DOHH2 (cell line): ENCODE results near the gene EFTUD2.

Experiments used
- H3F3A ChIP-seq: fragments of 200-600 bp; sonication (generic), shearing (Covaris generic); 2 replicates; pipeline ENCODE4 v1.6.0; 2016; ENCODE audit warnings: antibody characterized with exemption, mild to moderate bottlenecking; ENCODE audit not compliant: control insufficient read depth, insufficient read depth
- H3K27ac ChIP-seq: fragments of 200-600 bp; sonication (generic); 2 replicates; pipeline ENCODE4 v1.5.1; 2014; ENCODE audit warnings: low read depth, mild to moderate bottlenecking, low read length, moderate library complexity
- H3K27me3 ChIP-seq: fragments of 200-600 bp; sonication (generic); 2 replicates; pipeline ENCODE4 v1.6.1; 2014; ENCODE audit warnings: mild to moderate bottlenecking, low read length, mixed read lengths; ENCODE audit not compliant: control insufficient read depth
- H3K36me3 ChIP-seq: fragments of 200-600 bp; sonication (generic); 2 replicates; pipeline ENCODE4 v1.6.1; 2014; ENCODE audit warnings: mild to moderate bottlenecking, low read length, moderate library complexity, mixed read lengths; ENCODE audit not compliant: control insufficient read depth
- H3K4me1 ChIP-seq: fragments of 200-600 bp; sonication (generic); 2 replicates; pipeline ENCODE4 v1.6.1; 2014; ENCODE audit warnings: mild to moderate bottlenecking, low read length, mixed read lengths; ENCODE audit not compliant: control insufficient read depth
- H3K4me2 ChIP-seq: fragments of 200-600 bp; sonication (generic); 2 replicates; pipeline ENCODE4 v1.6.0; 2014; ENCODE audit warnings: mild to moderate bottlenecking, low read length, moderate library complexity
- H3K4me3 ChIP-seq: fragments of 200-600 bp; sonication (generic); 2 replicates; pipeline ENCODE4 v1.5.1; 2014; ENCODE audit warnings: mild to moderate bottlenecking, low read length, mixed read lengths
- H3K79me2 ChIP-seq: fragments of 200-600 bp; sonication (generic); 2 replicates; pipeline ENCODE4 v1.6.1; 2014; ENCODE audit warnings: mild to moderate bottlenecking, low read length, mixed read lengths; ENCODE audit not compliant: control insufficient read depth
- H3K9me2 ChIP-seq: fragments of 200-600 bp; sonication (generic); replicated peaks from 2 replicates; pipeline ENCODE4 v1.6.1; 2014; ENCODE audit warnings: mild to moderate bottlenecking, low read length, mixed read lengths; ENCODE audit not compliant: control insufficient read depth
- H3K9me3 ChIP-seq: fragments of 200-600 bp; sonication (generic); 2 replicates; pipeline ENCODE4 v1.6.1; 2014; ENCODE audit warnings: antibody characterized with exemption, low read length, mixed read lengths; ENCODE audit not compliant: control insufficient read depth, insufficient read depth
- H4K20me1 ChIP-seq: fragments of 200-600 bp; sonication (generic); 2 replicates; pipeline ENCODE4 v1.6.0; 2014; ENCODE audit warnings: low read depth, mild to moderate bottlenecking, antibody characterized with exemption, low read length, moderate library complexity; ENCODE audit not compliant: control insufficient read depth, insufficient read depth
- EZH2phosphoT487 ChIP-seq: fragments of 200-600 bp; sonication (generic); IDR thresholded peaks from 2 replicates; pipeline ENCODE4 v1.6.1; 2017; ENCODE audit warnings: borderline replicate concordance, mild to moderate bottlenecking, antibody characterized with exemption, low read length, moderate library complexity, mixed read lengths
- TF ChIP-seq, protein P1 (sequence below): fragments of 200-600 bp; sonication (generic); IDR thresholded peaks from one replicate; pipeline ENCODE4 v1.5.1; 2014; ENCODE audit warnings: antibody characterized with exemption, mild to moderate bottlenecking, low read depth, low read length; ENCODE audit not compliant: poor library complexity, severe bottlenecking

EFTUD2 gene

DNA sequence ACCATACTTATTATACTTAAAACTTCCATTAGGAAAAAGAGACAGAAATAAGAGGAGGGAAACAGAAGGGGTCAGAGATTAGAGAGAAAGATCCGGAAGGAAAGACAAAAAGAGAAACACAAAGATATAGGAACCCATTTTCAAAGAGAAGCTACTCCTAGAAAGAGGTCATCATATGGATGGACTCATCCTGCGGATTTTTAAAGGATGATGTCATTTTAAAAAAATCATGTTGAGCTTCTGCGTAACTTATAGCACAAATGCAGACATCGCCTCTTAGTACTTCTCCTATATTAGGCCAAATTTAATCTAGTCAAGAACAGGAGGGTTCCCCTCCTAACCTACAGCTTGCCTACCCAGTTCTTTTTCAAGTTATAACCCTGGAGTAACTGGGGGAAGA, 18.1 kb downstream of the EFTUD2 start:
- Histone ChIP-seq H3K9me2 (no peaks in the 10 kb centered on the region), H3K9me3 (no peaks in the 10 kb centered on the region), H3K79me2 (no peaks in the 10 kb centered on the region; the same call in 1 of the 2 replicates), H3K4me2 (no peak overlapping the region), H3K4me3 (no peak overlapping the region), H4K20me1 (no peaks in the 10 kb centered on the region), H3F3A (peaks cover 6% of the 10 kb centered on the region), H3K27me3 (no peaks in the 10 kb centered on the region), H3K4me1 (no peaks in the 10 kb centered on the region), H3K36me3 (peaks cover 93% of the 10 kb centered on the region), H3K27ac (no peak overlapping the region)
- TF ChIP-seq EZH2phosphoT487 = no peak
- TF ChIP-seq, protein P1, sequence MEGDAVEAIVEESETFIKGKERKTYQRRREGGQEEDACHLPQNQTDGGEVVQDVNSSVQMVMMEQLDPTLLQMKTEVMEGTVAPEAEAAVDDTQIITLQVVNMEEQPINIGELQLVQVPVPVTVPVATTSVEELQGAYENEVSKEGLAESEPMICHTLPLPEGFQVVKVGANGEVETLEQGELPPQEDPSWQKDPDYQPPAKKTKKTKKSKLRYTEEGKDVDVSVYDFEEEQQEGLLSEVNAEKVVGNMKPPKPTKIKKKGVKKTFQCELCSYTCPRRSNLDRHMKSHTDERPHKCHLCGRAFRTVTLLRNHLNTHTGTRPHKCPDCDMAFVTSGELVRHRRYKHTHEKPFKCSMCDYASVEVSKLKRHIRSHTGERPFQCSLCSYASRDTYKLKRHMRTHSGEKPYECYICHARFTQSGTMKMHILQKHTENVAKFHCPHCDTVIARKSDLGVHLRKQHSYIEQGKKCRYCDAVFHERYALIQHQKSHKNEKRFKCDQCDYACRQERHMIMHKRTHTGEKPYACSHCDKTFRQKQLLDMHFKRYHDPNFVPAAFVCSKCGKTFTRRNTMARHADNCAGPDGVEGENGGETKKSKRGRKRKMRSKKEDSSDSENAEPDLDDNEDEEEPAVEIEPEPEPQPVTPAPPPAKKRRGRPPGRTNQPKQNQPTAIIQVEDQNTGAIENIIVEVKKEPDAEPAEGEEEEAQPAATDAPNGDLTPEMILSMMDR = no peak

DNA sequence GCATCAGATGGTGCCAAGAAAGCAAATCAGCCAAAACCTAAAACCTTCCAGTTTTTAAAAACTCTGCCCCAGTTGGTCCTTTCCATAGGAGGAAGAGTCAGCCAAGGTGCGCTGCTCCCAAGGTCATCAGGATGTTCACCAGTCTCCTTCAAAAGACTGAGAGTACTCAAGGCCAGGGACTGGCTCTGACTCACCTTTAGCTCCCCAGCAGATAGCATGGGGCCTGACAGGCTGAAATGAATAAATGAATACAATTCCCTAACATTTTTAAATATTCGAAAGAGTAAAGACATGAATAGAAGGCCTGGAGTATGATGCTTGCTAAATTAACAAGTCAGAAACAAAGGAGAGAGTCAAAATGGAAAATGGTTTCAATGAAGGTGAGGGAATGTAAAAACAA, 19.2 kb downstream of the EFTUD2 start:
- Histone ChIP-seq H3K9me3 (no peaks in the 10 kb centered on the region), H3K4me1 (no peaks in the 10 kb centered on the region), H3K4me3 (no peak overlapping the region), H3K4me2 (no peak overlapping the region), H3K79me2 (no peaks in the 10 kb centered on the region), H3K9me2 (no peaks in the 10 kb centered on the region), H3F3A (peaks cover 6% of the 10 kb centered on the region), H3K27me3 (no peaks in the 10 kb centered on the region), H3K27ac (no peak overlapping the region), H4K20me1 (no peaks in the 10 kb centered on the region), H3K36me3 (peaks cover 90% of the 10 kb centered on the region)
- no peak for TF ChIP-seq EZH2phosphoT487
- TF ChIP-seq, protein P1 = no peak

DNA sequence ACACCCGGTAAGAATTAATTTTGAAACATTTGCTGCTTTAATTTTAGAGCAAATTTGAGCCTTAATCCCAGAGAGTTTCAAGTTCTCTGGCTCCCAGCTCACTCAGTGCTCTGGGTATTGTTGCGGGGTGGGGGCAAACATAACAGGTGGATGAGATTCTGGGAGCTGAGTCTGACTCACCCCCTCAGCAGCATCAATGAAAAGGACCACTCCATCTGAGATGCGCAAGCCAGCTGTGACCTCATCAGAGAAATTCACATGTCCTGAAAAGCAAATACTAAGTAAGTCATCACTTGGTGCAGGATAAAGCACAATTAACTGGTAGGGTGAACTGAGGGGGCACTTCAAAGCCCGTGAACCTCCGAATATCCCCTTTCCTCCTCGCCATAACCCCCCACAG, 19.9 kb downstream of the EFTUD2 start:
- Histone ChIP-seq H3K36me3 (peaks cover 89% of the 10 kb centered on the region), H3K4me3 (no peak overlapping the region), H3K27me3 (no peaks in the 10 kb centered on the region), H3K4me2 (no peak overlapping the region), H3K9me3 (no peaks in the 10 kb centered on the region), H3K79me2 (no peaks in the 10 kb centered on the region), H4K20me1 (no peaks in the 10 kb centered on the region), H3K9me2 (no peaks in the 10 kb centered on the region), H3F3A (peaks cover 6% of the 10 kb centered on the region), H3K4me1 (no peaks in the 10 kb centered on the region), H3K27ac (no peak overlapping the region)
- TF ChIP-seq, protein P1 = no peak
- no peak for TF ChIP-seq EZH2phosphoT487
